Muscle of leg (tissue), 11 donors: ENCODE results near the gene COPS9. TPM values are rescaled to one million over a fixed set of nuclear protein-coding genes. Genes with fewer than 3 reads are reported as not detected.

Source experiments
- DNase-seq: peaks from one replicate; pipeline ENCODE4 v3.0.0; 2013
- H3K27ac ChIP-seq: one replicate; pipeline ENCODE4 v1.5.1; 2013; ENCODE audit warnings: mild to moderate bottlenecking, low read length, control low read depth
- H3K27me3 ChIP-seq: one replicate; pipeline ENCODE4 v1.6.1; 2013; ENCODE audit warnings: low read length; ENCODE audit not compliant: control insufficient read depth, insufficient read depth
- H3K36me3 ChIP-seq: one replicate; pipeline ENCODE4 v1.6.1; 2013; ENCODE audit warnings: low read length; ENCODE audit not compliant: control insufficient read depth, insufficient read depth
- H3K4me1 ChIP-seq: one replicate; pipeline ENCODE4 v1.6.1; 2013; ENCODE audit warnings: low read length; ENCODE audit not compliant: control insufficient read depth, insufficient read depth
- H3K4me3 ChIP-seq: one replicate; pipeline ENCODE4 v1.5.1; 2013; ENCODE audit warnings: low read length, control low read depth
- H3K9me3 ChIP-seq: replicated peaks from 2 replicates; pipeline ENCODE4 v1.6.1; 2013; ENCODE audit warnings: low read depth, low read length; ENCODE audit not compliant: control insufficient read depth
- whole genome bisulfite sequencing: methylation state at CpG from one replicate; pipeline ENCODE4 v1.1.5; 2013; ENCODE audit warnings: missing lambda C conversion rate; ENCODE audit not compliant: insufficient coverage; 5-methylcytosine and 5-hydroxymethylcytosine counted together
- polyA plus RNA-seq, 8 donors: library from polyadenylated mRNA; unstranded; fragments of 120-200 nt; gene quantifications; one replicate each; pipeline versions ENCODE4 v1.2.1 to v1.2.3, GENCODE V29; 2013; ENCODE audit warnings: inconsistent platforms in 1 of 8, low replicate concordance in 1 of 8; ENCODE audit not compliant: insufficient read length in 8 of 8, insufficient read depth in 1 of 8
- total RNA-seq: library from RNA; stranded (reverse); fragments of 120-200 nt; gene quantifications from one replicate; pipeline ENCODE4 v1.2.4, GENCODE V29; 2013

Gene COPS9
- total and polyA plus RNA-seq, 9 donors = 88.6 to 210 (median 108) TPM

- no peak overlapping the region for H3K27ac ChIP-seq
- 82% methylated on average over 7 of the region's 11 CpGs for WGBS
- peaks cover 15% of the 10 kb centered on the region for H3K27me3 ChIP-seq
- H3K4me3 ChIP-seq = no peak overlapping the region
- no peaks in the 10 kb centered on the region for H3K36me3 ChIP-seq
- peaks cover 4% of the 10 kb centered on the region for H3K4me1 ChIP-seq
- H3K9me3 ChIP-seq = no peaks in the 10 kb centered on the region
- no peak for DNase-seq
These were observed 43.2 kb upstream of the COPS9 start for GRCh38 chr2:240179186-240179815.

GRCh38 chr2:240178564-240178963, 42.5 kb upstream of the COPS9 start:
- H3K27me3 ChIP-seq = peaks cover 15% of the 10 kb centered on the region
- no peak overlapping the region for H3K27ac ChIP-seq
- H3K4me1 ChIP-seq = peaks cover 4% of the 10 kb centered on the region
- no peak overlapping the region for H3K4me3 ChIP-seq
- H3K36me3 ChIP-seq = no peaks in the 10 kb centered on the region
- WGBS = 65% methylated on average over 2 of the region's 3 CpGs
- no peak for DNase-seq
- H3K9me3 ChIP-seq = no peaks in the 10 kb centered on the region

- WGBS = 37% methylated on average over 6 of the region's 7 CpGs
- Histone ChIP-seq H3K4me3 (no peak overlapping the region), H3K36me3 (no peaks in the 10 kb centered on the region), H3K9me3 (no peaks in the 10 kb centered on the region), H3K4me1 (peaks cover 3% of the 10 kb centered on the region), H3K27me3 (peaks cover 13% of the 10 kb centered on the region), H3K27ac (no peak overlapping the region)
- no peak for DNase-seq
These were observed 38.4 kb upstream of the COPS9 start for GRCh38 chr2:240174496-240174895.

GRCh38 chr2:240172071-240172895, 36.2 kb upstream of the COPS9 start:
- DNase-seq = no peak
- Histone ChIP-seq H3K4me3 (no peak overlapping the region), H3K4me1 (peaks cover 3% of the 10 kb centered on the region), H3K27me3 (peaks cover 13% of the 10 kb centered on the region), H3K9me3 (no peaks in the 10 kb centered on the region), H3K36me3 (no peaks in the 10 kb centered on the region), H3K27ac (no peak overlapping the region)
- 54% methylated on average over 6 of the region's 13 CpGs for WGBS

GRCh38 chr2:240170883-240171282, 34.8 kb upstream of the COPS9 start:
- Histone ChIP-seq H3K9me3 (no peaks in the 10 kb centered on the region), H3K4me1 (peaks cover 3% of the 10 kb centered on the region), H3K36me3 (no peaks in the 10 kb centered on the region), H3K4me3 (no peak overlapping the region), H3K27ac (no peak overlapping the region), H3K27me3 (peaks cover 11% of the 10 kb centered on the region)
- 56% methylated on average over 1 of the region's 3 CpGs for WGBS
- no peak for DNase-seq

- Histone ChIP-seq H3K4me1 (peaks cover 3% of the 10 kb centered on the region), H3K27me3 (peaks cover 14% of the 10 kb centered on the region)
- 24% methylated on average over 4 of the region's 6 CpGs for WGBS
These were observed 34.2 kb upstream of the COPS9 start for GRCh38 chr2:240170354-240170735.

GRCh38 chr2:240169486-240170353, 33.6 kb upstream of the COPS9 start:
- Histone ChIP-seq H3K36me3 (no peaks in the 10 kb centered on the region), H3K27ac (no peak overlapping the region), H3K4me1 (peaks cover 3% of the 10 kb centered on the region), H3K4me3 (no peak overlapping the region), H3K27me3 (peaks cover 15% of the 10 kb centered on the region), H3K9me3 (no peaks in the 10 kb centered on the region)
- WGBS = 86% methylated on average over 7 of the region's 15 CpGs
- no peak for DNase-seq

More at GRCh38 chr2:240170354-240170735, 34.2 kb upstream of the COPS9 start:
- H3K9me3 ChIP-seq = no peaks in the 10 kb centered on the region
- H3K27ac ChIP-seq = no peak overlapping the region
- no peak overlapping the region for H3K4me3 ChIP-seq
- DNase-seq = no peak
- H3K36me3 ChIP-seq = no peaks in the 10 kb centered on the region

GRCh38 chr2:240168546-240169361, 32.6 kb upstream of the COPS9 start:
- Histone ChIP-seq H3K4me1 (peaks cover 3% of the 10 kb centered on the region), H3K4me3 (no peak overlapping the region), H3K27me3 (peaks cover 15% of the 10 kb centered on the region), H3K27ac (no peak overlapping the region), H3K36me3 (no peaks in the 10 kb centered on the region), H3K9me3 (no peaks in the 10 kb centered on the region)
- WGBS = 77% methylated on average over 26 of the region's 26 CpGs
- DNase-seq = no peak

GRCh38 chr2:240168041-240168440, 31.9 kb upstream of the COPS9 start:
- Histone ChIP-seq H3K36me3 (no peaks in the 10 kb centered on the region), H3K27me3 (peaks cover 15% of the 10 kb centered on the region), H3K4me1 (peaks cover 3% of the 10 kb centered on the region), H3K9me3 (no peaks in the 10 kb centered on the region), H3K27ac (no peak overlapping the region), H3K4me3 (no peak overlapping the region)
- WGBS = 90% methylated on average over 15 of the region's 18 CpGs
- DNase-seq = no peak
